ENCODE results near the gene CHCHD3.

CHCHD3 gene

DNA sequence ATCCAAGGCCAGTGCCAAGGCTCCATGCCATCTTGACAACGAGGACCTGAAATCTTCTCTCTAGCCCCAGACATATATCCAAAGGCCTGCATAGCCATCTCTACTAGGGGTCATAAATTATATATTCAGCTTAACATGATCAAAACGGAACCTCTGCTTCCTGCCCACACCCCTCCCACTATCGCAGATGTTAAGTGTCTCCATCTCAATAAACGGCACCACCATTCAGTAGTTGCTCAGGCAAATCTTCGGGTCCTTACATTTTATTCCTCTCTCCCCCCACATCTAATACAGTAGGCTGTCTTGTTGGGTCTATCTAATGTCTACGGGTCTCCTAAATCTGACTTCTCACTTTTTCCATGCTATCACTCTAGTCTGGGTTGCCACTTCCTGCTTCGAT is 304.5 kb downstream of the CHCHD3 start:
- H3K4me3 ChIP-seq (ENCODE audit: low read depth, low read length): no peak overlapping the region
- no peak for TF ChIP-seq CTCF (IDR thresholded peaks at IDR 0.05; ENCODE audit: low read depth, low read length, missing control alignments)
- in situ Hi-C loops (cut with HindIII; ENCODE audit: low sequenced_read_pairs): no loop called here
- no peak for DNase-seq (ENCODE audit: low read depth)

- in situ Hi-C loops (cut with HindIII; ENCODE audit: low sequenced_read_pairs): no loop called here
- H3K4me3 ChIP-seq (ENCODE audit: low read depth, low read length): no peak overlapping the region
- no peak for DNase-seq (ENCODE audit: low read depth)
- no peak for TF ChIP-seq CTCF (IDR thresholded peaks at IDR 0.05; ENCODE audit: low read depth, low read length, missing control alignments)
These were observed 305.8 kb downstream of the CHCHD3 start for GRCh38 chr7:132776048-132776620.

DNA sequence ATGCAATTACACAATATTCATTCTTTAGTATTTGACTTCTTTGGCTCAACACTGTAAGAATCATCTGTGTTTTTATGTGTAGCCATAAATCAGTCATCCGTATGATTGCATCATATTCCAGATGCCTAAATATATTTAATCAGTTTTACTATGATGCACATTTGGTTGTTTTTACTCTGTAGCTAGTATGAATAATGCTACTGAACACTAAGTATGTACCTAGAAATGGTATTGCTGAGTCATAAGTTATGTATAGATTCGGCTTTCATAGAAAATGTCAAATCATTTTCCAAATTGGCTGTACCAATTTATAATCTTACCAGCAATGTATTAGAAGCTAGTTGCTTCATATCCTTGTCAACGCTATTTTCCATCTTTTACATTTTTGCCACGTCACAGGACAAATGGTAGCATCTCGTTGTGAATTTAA is 308.3 kb downstream of the CHCHD3 start:
- peak; percentile 34 for DNase-seq (ENCODE audit: low read depth)
- no peak overlapping the region for H3K4me3 ChIP-seq (ENCODE audit: low read depth, low read length)
- in situ Hi-C loops (cut with HindIII; ENCODE audit: low sequenced_read_pairs): no loop called here
- no peak for TF ChIP-seq CTCF (IDR thresholded peaks at IDR 0.05; ENCODE audit: low read depth, low read length, missing control alignments)

- no peak overlapping the region for H3K4me3 ChIP-seq (ENCODE audit: low read depth, low read length)
- in situ Hi-C loops (cut with HindIII; ENCODE audit: low sequenced_read_pairs): no loop called here
- no peak for DNase-seq (ENCODE audit: low read depth)
- TF ChIP-seq CTCF (IDR thresholded peaks at IDR 0.05; ENCODE audit: low read depth, low read length, missing control alignments): no peak
These were observed 310.6 kb downstream of the CHCHD3 start for GRCh38 chr7:132771301-132771730.

- no peak for TF ChIP-seq CTCF (IDR thresholded peaks at IDR 0.05; ENCODE audit: low read depth, low read length, missing control alignments)
- in situ Hi-C loops (cut with HindIII; ENCODE audit: low sequenced_read_pairs): no loop called here
- DNase-seq (ENCODE audit: low read depth): no peak
- H3K4me3 ChIP-seq (ENCODE audit: low read depth, low read length): no peak overlapping the region
These were observed 311.8 kb downstream of the CHCHD3 start for GRCh38 chr7:132770055-132770454.

- no peak for TF ChIP-seq CTCF (IDR thresholded peaks at IDR 0.05; ENCODE audit: low read depth, low read length, missing control alignments)
- no peak overlapping the region for H3K4me3 ChIP-seq (ENCODE audit: low read depth, low read length)
- no peak for DNase-seq (ENCODE audit: low read depth)
- in situ Hi-C loops (cut with HindIII; ENCODE audit: low sequenced_read_pairs): no loop called here
These were observed 312.6 kb downstream of the CHCHD3 start for GRCh38 chr7:132769280-132769679.

All from astrocyte of the cerebellum (primary cell).